Pulmonary artery endothelial cell (primary cell): ENCODE data around the gene WFDC6. TPM values are rescaled to one million over a fixed set of nuclear protein-coding genes. Genes with fewer than 3 reads are reported as not detected.
"Not testable (repeated sequence)": the region's sequence is repeated elsewhere in the genome, so short reads cannot be mapped to it uniquely, and the experiment has no call there.

Experiments
- DNase-seq: peaks from one replicate; pipeline ENCODE4 v3.0.0-alpha.2; 2011; ENCODE audit warnings: low read depth, low spot score
- total RNA-seq: library from RNA; depleted of rRNA; stranded (reverse); fragments of >200 nt; gene quantifications from 2 replicates; pipeline ENCODE4 v1.2.3, GENCODE V29; 2014

The WFDC6 gene
- not detected in 2 replicates for total RNA-seq

DNA sequence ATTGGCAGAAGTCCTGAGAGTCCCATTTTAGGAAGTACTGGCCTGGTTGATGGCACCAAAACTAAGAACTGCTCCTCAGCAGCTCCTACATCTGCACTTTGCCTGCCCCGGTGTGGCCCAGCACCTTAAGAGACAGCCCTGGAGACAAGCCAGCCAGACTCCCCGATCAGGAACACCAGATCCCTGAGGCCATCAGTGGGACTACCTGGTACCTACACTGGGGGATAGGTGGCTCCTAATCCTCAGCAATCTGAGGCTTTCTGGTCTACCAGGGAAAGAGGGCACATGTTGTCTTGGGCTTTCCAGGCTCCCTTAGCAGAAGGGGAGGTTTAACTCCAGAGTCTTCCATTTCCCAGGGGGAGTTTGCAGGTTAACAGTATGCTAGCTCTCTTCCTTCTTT is at the start of gene WFDC6:
Gene WFDC6 (minus strand): TSS at position 101 of the 400 bp plus-strand sequence. CDS start 75 bp downstream, at position 26.
- DNase-seq: no peak

- no peak for DNase-seq
Measured at GRCh38 chr20:45588800-45589199, 49.5 kb upstream of the WFDC6 start.

- DNase-seq: not testable (repeated sequence)
Measured at GRCh38 chr20:45585986-45586385, 46.7 kb upstream of the WFDC6 start.

GRCh38 chr20:45584294-45584693 is 45.0 kb upstream of the WFDC6 start:
- not testable (repeated sequence) for DNase-seq

GRCh38 chr20:45583502-45583901 is 44.2 kb upstream of the WFDC6 start:
- no peak for DNase-seq

- DNase-seq: no peak
Measured at GRCh38 chr20:45581702-45582101, 42.4 kb upstream of the WFDC6 start.

- DNase-seq: no peak
Measured at GRCh38 chr20:45579184-45579583, 39.9 kb upstream of the WFDC6 start, which contains the start of gene WFDC8. WFDC8 (minus strand) TSS chr20:45579284; CDS start chr20:45579247, 37 bp downstream.

GRCh38 chr20:45578231-45578630 is 38.9 kb upstream of the WFDC6 start:
- DNase-seq: no peak

GRCh38 chr20:45576995-45577394 is 37.7 kb upstream of the WFDC6 start:
- no peak for DNase-seq

DNA sequence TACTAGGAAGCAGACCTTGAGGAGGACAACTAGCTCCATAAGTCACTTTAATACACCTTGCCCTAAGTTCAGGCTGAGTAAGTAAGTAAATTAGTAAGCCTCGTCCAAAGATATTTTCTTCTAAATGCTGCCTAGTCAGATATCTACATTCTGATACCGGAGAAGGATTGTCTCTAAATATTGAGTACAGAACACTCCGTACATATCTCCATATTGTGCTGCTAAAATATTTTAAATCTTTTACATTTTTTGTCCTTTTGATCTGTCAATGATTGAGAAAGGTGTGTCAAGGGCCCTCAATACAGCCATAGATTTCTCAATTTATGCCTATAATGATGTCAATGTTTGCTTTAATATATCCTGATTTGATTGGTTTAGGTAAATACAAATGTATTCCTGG is 36.6 kb upstream of the WFDC6 start:
- DNase-seq: no peak

DNA sequence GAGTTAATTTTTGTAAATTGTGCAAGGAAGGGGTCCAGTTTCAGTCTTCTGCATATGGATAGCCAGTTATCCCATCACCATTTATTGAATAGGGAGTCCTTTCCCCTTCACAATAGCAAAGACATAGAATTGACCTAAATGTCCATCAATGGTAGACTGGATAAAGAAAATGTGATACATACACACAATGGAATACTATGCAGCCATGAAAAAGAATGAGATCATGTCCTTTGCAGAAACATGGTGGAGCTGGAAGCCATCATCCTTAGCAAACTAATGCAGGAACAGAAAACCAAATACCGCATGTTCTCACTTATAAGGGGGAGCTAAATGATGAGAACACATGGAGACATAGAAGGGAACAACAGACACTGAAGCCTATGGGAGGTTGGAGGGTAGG is 30.4 kb upstream of the WFDC6 start:
- DNase-seq: not testable (repeated sequence)

DNA sequence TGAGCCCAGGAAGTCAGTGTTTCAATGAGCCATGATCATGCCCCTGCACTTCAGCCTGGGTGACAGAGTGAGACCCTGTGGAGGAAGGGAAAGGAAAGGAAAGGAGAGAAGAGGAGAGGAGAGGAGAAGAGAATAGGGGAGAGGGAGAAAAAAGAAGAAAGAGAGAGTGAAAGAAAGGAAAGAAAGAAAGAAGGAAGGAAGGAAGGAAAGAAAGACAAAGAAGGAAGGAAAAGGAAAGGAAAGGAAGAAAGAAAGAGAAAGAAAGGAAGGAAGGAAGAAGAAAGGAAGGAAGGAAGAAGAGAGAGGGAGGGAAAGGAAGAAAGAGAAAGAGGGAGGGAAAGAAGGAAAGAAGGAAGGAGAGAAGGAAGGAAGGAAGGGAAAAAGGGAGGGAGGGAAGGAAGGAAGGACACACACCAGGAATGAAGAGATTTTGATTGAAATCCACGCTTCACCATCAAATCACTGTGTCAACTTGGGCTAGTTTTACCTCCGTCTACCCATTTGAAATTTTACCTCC is 25.5 kb upstream of the WFDC6 start:
- DNase-seq: no peak

DNA sequence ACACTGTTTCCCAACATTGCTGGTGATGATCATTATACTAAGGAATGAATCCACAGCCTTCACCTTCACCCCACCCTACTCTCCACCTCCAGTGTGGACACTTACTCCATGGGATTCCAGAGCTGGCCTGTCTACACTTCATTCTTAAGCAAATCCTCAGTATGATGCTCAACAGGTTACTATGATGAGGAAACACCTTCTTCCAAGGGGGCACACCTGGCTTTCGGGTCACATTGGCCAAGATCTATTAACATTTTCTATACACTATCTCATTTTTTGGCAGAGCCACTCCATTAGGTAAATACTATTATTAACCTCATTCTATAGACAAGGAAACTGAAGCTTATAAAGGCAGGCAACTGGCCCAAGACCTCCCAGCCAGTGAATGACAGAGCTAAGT is 15.9 kb upstream of the WFDC6 start:
- no peak for DNase-seq

- DNase-seq: no peak
Measured at GRCh38 chr20:45552456-45552855, 13.2 kb upstream of the WFDC6 start.

DNA sequence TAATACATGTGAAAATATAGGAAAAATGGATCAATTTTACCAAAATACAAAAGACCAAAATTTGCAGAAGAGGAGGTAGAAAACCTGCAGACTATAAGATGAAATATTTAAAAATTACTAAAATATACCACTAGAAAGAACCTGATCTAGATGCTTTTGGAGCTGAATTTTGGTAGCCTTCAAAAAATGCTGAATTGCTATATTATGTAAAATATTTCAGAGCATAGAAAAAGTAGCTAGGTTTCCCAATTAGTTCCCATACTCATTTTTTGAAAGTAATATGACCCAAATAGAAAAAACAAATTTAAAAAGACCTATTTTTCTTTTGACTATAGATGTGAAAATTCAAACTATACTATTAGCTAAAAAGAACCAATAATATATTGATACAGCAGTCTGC is 11.5 kb upstream of the WFDC6 start:
- no peak for DNase-seq

DNA sequence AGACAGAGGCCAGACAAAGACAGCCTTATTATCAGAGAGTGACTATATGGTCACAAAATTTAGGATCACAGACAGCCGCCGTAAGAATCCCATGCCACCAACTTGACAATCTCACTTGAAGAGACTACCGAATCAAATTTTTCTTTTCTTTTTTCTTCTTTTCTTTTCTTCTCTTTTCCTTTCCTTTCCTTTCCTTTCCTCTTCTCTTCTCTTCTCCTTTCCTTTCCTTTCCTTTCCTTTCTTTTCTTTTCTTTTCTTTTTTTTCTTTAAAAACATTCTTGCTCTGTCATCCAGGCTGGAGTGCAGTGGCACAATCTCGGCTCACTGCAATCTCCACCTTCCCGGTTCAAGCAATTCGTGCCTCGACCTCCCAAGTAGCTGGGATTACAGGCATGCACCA is 9.1 kb upstream of the WFDC6 start:
- no peak for DNase-seq

GRCh38 chr20:45547206-45547770 is 8.0 kb upstream of the WFDC6 start, which contains the start of gene EPPIN:
EPPIN (minus strand) TSS chr20:45547401; CDS start chr20:45547357, 44 bp downstream.
- DNase-seq: no peak

GRCh38 chr20:45545754-45546453 is 6.6 kb upstream of the WFDC6 start:
- DNase-seq: no peak

GRCh38 chr20:45545351-45545750 is 6.1 kb upstream of the WFDC6 start:
- no peak for DNase-seq

GRCh38 chr20:45538209-45538799 is 978 bp downstream of the WFDC6 start:
- DNase-seq: no peak

DNA sequence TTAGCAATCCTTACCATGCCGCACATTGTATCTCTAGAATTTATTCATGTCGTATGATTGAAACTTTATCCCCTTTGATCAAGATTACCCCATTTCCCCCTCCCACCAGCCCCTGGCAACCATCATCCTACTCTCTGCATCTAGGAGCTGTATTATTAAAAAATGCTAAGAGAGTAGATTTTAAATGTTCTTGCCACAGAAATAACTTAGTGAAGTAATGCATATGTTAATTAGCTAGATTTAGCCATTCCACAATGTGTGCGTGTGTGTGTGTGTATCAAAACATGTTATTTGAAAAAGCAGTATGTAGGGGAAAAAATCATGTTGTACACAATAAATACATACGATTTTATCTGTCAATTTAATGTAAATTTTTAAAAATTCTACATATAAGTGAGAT is 12.0 kb downstream of the WFDC6 start:
- DNase-seq: no peak

GRCh38 chr20:45523821-45524220 is 15.5 kb downstream of the WFDC6 start:
- DNase-seq: no peak
